Measurements from ENCODE around the gene CMIP. TPM values are rescaled to one million over a fixed set of nuclear protein-coding genes. Genes with fewer than 3 reads are reported as not detected.

Gene CMIP
- total and polyA plus RNA-seq, 10 of the 15 experiments (the other 5 are each of a cell fraction or from before 2014, with no cell fraction given): 1.2 to 43.2 (median 4.4) TPM

DNA sequence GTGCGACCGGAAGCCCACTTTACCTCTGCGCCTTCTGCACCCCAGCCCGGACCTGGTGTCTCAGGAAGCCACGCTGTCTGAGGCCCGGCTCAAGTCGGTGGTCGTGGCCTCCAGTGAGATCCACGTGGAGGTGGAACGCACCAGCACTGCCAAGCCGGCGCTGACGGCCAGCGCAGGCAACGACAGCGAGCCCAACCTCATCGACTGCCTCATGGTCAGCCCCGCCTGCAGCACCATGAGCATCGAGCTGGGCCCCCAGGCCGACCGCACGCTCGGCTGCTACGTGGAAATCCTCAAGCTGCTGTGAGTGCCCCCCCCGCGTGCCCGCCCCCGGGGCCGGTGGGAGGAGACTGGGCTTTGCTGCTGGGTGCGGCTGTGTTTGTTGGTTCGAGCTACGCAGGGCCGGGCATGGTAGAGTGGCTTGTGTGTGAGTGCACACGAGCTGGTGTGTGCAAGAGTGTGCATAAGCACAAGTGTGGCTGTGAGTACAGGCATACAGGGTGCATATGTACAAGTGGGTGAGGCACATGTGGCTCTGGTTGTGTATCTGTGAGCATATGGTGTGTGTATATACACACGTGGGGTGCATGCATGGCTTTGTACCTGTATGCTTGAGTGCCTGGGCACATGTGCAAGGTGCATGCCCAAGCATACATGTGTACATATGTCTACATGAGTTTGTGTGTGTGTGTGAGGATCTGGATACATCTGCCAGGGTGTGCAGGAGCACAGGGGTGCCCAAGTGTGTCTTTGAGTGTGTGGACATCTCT lies 233.9 kb downstream of the CMIP start (continued):
- TF ChIP-seq, protein P1, sequence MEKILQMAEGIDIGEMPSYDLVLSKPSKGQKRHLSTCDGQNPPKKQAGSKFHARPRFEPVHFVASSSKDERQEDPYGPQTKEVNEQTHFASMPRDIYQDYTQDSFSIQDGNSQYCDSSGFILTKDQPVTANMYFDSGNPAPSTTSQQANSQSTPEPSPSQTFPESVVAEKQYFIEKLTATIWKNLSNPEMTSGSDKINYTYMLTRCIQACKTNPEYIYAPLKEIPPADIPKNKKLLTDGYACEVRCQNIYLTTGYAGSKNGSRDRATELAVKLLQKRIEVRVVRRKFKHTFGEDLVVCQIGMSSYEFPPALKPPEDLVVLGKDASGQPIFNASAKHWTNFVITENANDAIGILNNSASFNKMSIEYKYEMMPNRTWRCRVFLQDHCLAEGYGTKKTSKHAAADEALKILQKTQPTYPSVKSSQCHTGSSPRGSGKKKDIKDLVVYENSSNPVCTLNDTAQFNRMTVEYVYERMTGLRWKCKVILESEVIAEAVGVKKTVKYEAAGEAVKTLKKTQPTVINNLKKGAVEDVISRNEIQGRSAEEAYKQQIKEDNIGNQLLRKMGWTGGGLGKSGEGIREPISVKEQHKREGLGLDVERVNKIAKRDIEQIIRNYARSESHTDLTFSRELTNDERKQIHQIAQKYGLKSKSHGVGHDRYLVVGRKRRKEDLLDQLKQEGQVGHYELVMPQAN (conservative IDR thresholded peaks at IDR 0.05): no peak

DNA sequence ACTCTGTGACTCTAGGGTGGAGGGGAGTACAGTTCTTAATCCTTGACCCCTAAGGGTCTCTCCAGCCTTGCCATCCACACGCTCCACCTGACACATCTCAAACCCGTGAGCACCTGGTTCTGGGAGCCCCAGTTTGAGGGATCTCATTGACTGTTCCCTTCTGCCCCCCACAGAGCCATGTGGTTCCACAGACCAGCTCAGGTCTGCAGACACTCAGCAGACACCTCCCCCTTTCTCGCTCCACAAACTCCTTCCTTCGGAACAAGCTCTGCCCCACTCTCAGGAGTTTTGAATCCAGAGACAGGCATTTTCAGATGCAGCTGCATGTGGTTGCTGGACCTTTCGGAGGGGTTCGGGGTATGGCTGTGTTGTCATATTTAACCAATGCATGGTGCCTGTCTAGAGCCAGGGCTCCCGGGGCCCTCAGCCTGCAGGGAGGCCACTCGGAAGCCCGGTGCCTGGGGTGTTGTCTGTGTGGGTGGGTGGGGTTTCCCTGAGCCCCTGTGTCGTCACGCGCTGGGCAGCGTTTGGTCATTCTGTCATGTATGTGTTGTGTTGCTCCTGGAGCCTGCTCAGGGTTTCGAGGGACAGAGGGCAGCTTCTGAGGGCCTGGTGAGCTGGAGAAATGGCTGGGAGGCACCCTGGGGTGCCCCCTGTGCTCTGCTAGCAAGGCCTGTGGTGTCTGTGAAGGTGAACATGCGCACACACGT lies 235.3 kb downstream of the CMIP start:
- 86% methylated on average over 16 of the region's 16 CpGs for WGBS (ENCODE audit: insufficient coverage, insufficient replicate concordance, low lambda C conversion rate, missing lambda C conversion rate)
- no peaks in the 10 kb centered on the region for H3K4me1 ChIP-seq (ENCODE audit: control insufficient read depth, insufficient read depth, low read length)
- H3K79me2 ChIP-seq (ENCODE audit: control insufficient read depth, insufficient read depth, low read length): no peaks in the 10 kb centered on the region
- H3K27me3 ChIP-seq (replicated peaks in 1 of 2; ENCODE audit: control insufficient read depth in 2 of 2, insufficient read depth in 2 of 2, low read length in 1 of 2): no peaks in the 10 kb centered on the region
- BruUV-seq (replicated peaks): no TSS peak
- ATAC-seq (no peak), DNase-seq (ENCODE audit: low read depth, low spot score) (no peak), FAIRE-seq (no peak)
- H3K36me3 ChIP-seq (ENCODE audit: control insufficient read depth in 2 of 2, insufficient read depth in 2 of 2, low read length in 1 of 2): peaks cover 3 to 4% of the 10 kb centered on the region in 2 experiments; a peak in 3 of 4 replicates
- H3K4me3 ChIP-seq: no peak overlapping the region
- RAD21 ChIA-PET (ENCODE audit: unreplicated experiment): no interaction called here
- POLR2A ChIA-PET: no interaction called here
- SMC1A ChIA-PET (ENCODE audit: uncharacterized antibody, unreplicated experiment): no interaction called here
- CTCF ChIA-PET: no interaction called here
- H4K20me1 ChIP-seq (ENCODE audit: control insufficient read depth, insufficient read depth): no peaks in the 10 kb centered on the region; the same call in 1 of the 2 replicates
- in situ Hi-C loops (cut with MboI) (no loop called here), intact Hi-C loops (cut with micrococcal nuclease; ENCODE audit: unreplicated experiment) (no loop called here)
- H3K4me2 ChIP-seq (ENCODE audit: control insufficient read depth, insufficient read depth): no peak overlapping the region
- H3K9ac ChIP-seq (ENCODE audit: control insufficient read depth, insufficient read depth, low read length): no peak overlapping the region
- H3K27ac ChIP-seq (ENCODE audit: control insufficient read depth, insufficient read depth): no peak overlapping the region
- H3K9me3 ChIP-seq (replicated peaks; ENCODE audit: control insufficient read depth, insufficient read depth, low read length): no peaks in the 10 kb centered on the region
- H2AFZ ChIP-seq (ENCODE audit: control insufficient read depth, low read depth, low read length): no peak overlapping the region
- TF ChIP-seq RB1 (IDR thresholded peaks at IDR 0.05; ENCODE audit: borderline replicate concordance) (no peak), SRF (IDR thresholded peaks at IDR 0.05; ENCODE audit: low read depth in 2 of 2, low read length in 2 of 2) (no peak), ZBTB11 (CRISPR knock-in tag; IDR thresholded peaks at IDR 0.05) (no peak), CEBPB (IDR thresholded peaks at IDR 0.05; ENCODE audit: borderline replicate concordance in 1 of 2, low read depth in 2 of 2, low read length in 2 of 2) (no peak), BCL11A (IDR thresholded peaks at IDR 0.05; ENCODE audit: low read depth, low read length) (no peak), ZNF274 (IDR thresholded peaks at IDR 0.05; ENCODE audit: insufficient read depth, insufficient read length) (no peak), PAX5 (IDR thresholded peaks at IDR 0.05; ENCODE audit: borderline replicate concordance, low read depth, low read length) (no peak), ETV6 (conservative IDR thresholded peaks at IDR 0.05 in 1 of 2, IDR thresholded peaks at IDR 0.05 in 1 of 2; ENCODE audit: borderline replicate concordance in 1 of 2, low read depth in 1 of 2) (no peak), CREM (IDR thresholded peaks at IDR 0.05; ENCODE audit: low read depth) (no peak), PRDM15 (CRISPR knock-in tag; IDR thresholded peaks at IDR 0.05) (no peak), POLR2A (IDR thresholded peaks at IDR 0.05; ENCODE audit: low read depth, low read length) (no peak)

All from GM12878 (cell line).